Activated CD4-positive, alpha-beta T cell treated with anti-CD3 and anti-CD28 coated beads, Interleukin-2, amount 10 ng/mL, durations not matched to agents 24 days and 14 days (primary cell): ENCODE results near the gene HP1BP3. TPM values are rescaled to one million over a fixed set of nuclear protein-coding genes. Genes with fewer than 3 reads are reported as not detected.
"Not testable (repeated sequence)": the region's sequence is repeated elsewhere in the genome, so short reads cannot be mapped to it uniquely, and the experiment has no call there.

Experiments
- DNase-seq: peaks from one replicate; pipeline ENCODE4 v3.0.0; 2022
- H3K27ac Mint-ChIP-seq: one replicate; pipeline ENCODE4 v1.8.0; 2022; ENCODE audit warnings: mild to moderate bottlenecking, mixed read lengths
- H3K27me3 Mint-ChIP-seq: one replicate; pipeline ENCODE4 v1.8.0; 2022; ENCODE audit warnings: mixed read lengths
- H3K36me3 Mint-ChIP-seq: one replicate; pipeline ENCODE4 v1.8.0; 2022; ENCODE audit warnings: low read depth, mild to moderate bottlenecking, mixed read lengths
- H3K4me1 Mint-ChIP-seq: one replicate; pipeline ENCODE4 v1.8.0; 2021; ENCODE audit warnings: mixed read lengths
- H3K4me3 Mint-ChIP-seq: one replicate; pipeline ENCODE4 v1.8.0; 2022; ENCODE audit warnings: mild to moderate bottlenecking, moderate library complexity, mixed read lengths
- H3K9me3 Mint-ChIP-seq: one replicate; pipeline ENCODE4 v1.8.0; 2021; ENCODE audit warnings: mixed read lengths
- intact Hi-C: fragments of 100-400 bp; cut with micrococcal nuclease; formaldehyde crosslinking; loops from one replicate; pipeline ENCODE4 v1.15.1; 2023
- total RNA-seq: library from RNA; stranded (reverse); gene quantifications from 2 replicates; pipeline ENCODE4 v1.2.3, GENCODE V29; 2022

The HP1BP3 gene
- total RNA-seq, 1 donor from 2014 or later, result 239 TPM

- no peaks in the 10 kb centered on the region for H3K9me3 Mint-ChIP-seq
- no peak overlapping the region for H3K4me3 Mint-ChIP-seq
- peaks cover 6% of the 10 kb centered on the region for H3K4me1 Mint-ChIP-seq
- peaks cover 40% of the 10 kb centered on the region for H3K27me3 Mint-ChIP-seq
- intact Hi-C loops, result no loop called here
- no peak overlapping the region for H3K27ac Mint-ChIP-seq
- H3K36me3 Mint-ChIP-seq, result no peaks in the 10 kb centered on the region
- no peak for DNase-seq
Observed at GRCh38 chr1:20719871-20720620, 67.1 kb downstream of the HP1BP3 start.

- H3K27me3 Mint-ChIP-seq, result peaks cover 40% of the 10 kb centered on the region
- no peaks in the 10 kb centered on the region for H3K36me3 Mint-ChIP-seq
- H3K4me3 Mint-ChIP-seq, result no peak overlapping the region
- DNase-seq, result no peak
- peaks cover 6% of the 10 kb centered on the region for H3K4me1 Mint-ChIP-seq
- H3K27ac Mint-ChIP-seq, result no peak overlapping the region
- H3K9me3 Mint-ChIP-seq, result no peaks in the 10 kb centered on the region
- intact Hi-C loops, result no loop called here
Observed at GRCh38 chr1:20719261-20719660, 67.8 kb downstream of the HP1BP3 start.

- H3K27ac Mint-ChIP-seq, H3K4me1 Mint-ChIP-seq, H3K9me3 Mint-ChIP-seq, H3K36me3 Mint-ChIP-seq, intact Hi-C loops, DNase-seq: not testable (repeated sequence)
- Mint-ChIP-seq H3K4me3 (peak overlapping the region; percentile 71), H3K27me3 (peaks cover 40% of the 10 kb centered on the region)
Observed at GRCh38 chr1:20718343-20718882, 68.7 kb downstream of the HP1BP3 start.

- Mint-ChIP-seq H3K4me3 (peak within 1 kb of the TSS; percentile 71), H3K27me3 (peaks cover 40% of the 10 kb centered on the region), H3K27ac (no peak within 1 kb of the TSS), H3K36me3 (no peaks in the 10 kb centered on the region), H3K9me3 (no peaks in the 10 kb centered on the region), H3K4me1 (peaks cover 6% of the 10 kb centered on the region)
- intact Hi-C loops, result no loop called here
- DNase-seq, result peak; percentile 90
Observed at GRCh38 chr1:20717452-20718342, 69.4 kb downstream of the HP1BP3 start, which contains the start of gene KIF17. Gene KIF17, minus strand, starts transcription at chr1:20718007. Its CDS starts 301 bp downstream, at chr1:20717706.

- intact Hi-C loops, result no loop called here
- Mint-ChIP-seq H3K36me3 (no peaks in the 10 kb centered on the region), H3K4me3 (peak overlapping the region; percentile 68), H3K9me3 (no peaks in the 10 kb centered on the region), H3K27ac (no peak overlapping the region), H3K27me3 (peaks cover 40% of the 10 kb centered on the region), H3K4me1 (peaks cover 6% of the 10 kb centered on the region)
- no peak for DNase-seq
Observed at GRCh38 chr1:20716232-20716631, 70.9 kb downstream of the HP1BP3 start.

GRCh38 chr1:20715406-20715805 is 71.7 kb downstream of the HP1BP3 start:
- no peaks in the 10 kb centered on the region for H3K36me3 Mint-ChIP-seq
- intact Hi-C loops, result no loop called here
- peaks cover 37% of the 10 kb centered on the region for H3K27me3 Mint-ChIP-seq

GRCh38 chr1:20713440-20713839 is 73.7 kb downstream of the HP1BP3 start:
- Mint-ChIP-seq H3K27me3 (peaks cover 22% of the 10 kb centered on the region), H3K9me3 (no peaks in the 10 kb centered on the region), H3K4me3 (no peak overlapping the region), H3K27ac (no peak overlapping the region), H3K36me3 (no peaks in the 10 kb centered on the region), H3K4me1 (peaks cover 6% of the 10 kb centered on the region)
- DNase-seq, result no peak
- intact Hi-C loops, result no loop called here

More at GRCh38 chr1:20715406-20715805, 71.7 kb downstream of the HP1BP3 start:
- no peak for DNase-seq
- no peak overlapping the region for H3K4me3 Mint-ChIP-seq
- H3K4me1 Mint-ChIP-seq, result peaks cover 6% of the 10 kb centered on the region
- no peaks in the 10 kb centered on the region for H3K9me3 Mint-ChIP-seq
- H3K27ac Mint-ChIP-seq, result no peak overlapping the region

GRCh38 chr1:20712215-20712577 is 74.9 kb downstream of the HP1BP3 start:
- Mint-ChIP-seq H3K4me1 (peaks cover 4% of the 10 kb centered on the region), H3K9me3 (no peaks in the 10 kb centered on the region), H3K36me3 (no peaks in the 10 kb centered on the region), H3K4me3 (no peak overlapping the region), H3K27me3 (peaks cover 18% of the 10 kb centered on the region), H3K27ac (no peak overlapping the region)
- DNase-seq, result no peak
- intact Hi-C loops, result no loop called here

- H3K27me3 Mint-ChIP-seq, result peaks cover 13% of the 10 kb centered on the region
- no peaks in the 10 kb centered on the region for H3K36me3 Mint-ChIP-seq
- H3K4me3 Mint-ChIP-seq, result no peak overlapping the region
- peaks cover 2% of the 10 kb centered on the region for H3K4me1 Mint-ChIP-seq
- H3K27ac Mint-ChIP-seq, result no peak overlapping the region
- H3K9me3 Mint-ChIP-seq, result no peaks in the 10 kb centered on the region
- DNase-seq, result no peak
- intact Hi-C loops, result no loop called here
Observed at GRCh38 chr1:20711285-20712214, 75.6 kb downstream of the HP1BP3 start.

GRCh38 chr1:20710469-20711284 is 76.4 kb downstream of the HP1BP3 start:
- Mint-ChIP-seq H3K27me3 (peaks cover 5% of the 10 kb centered on the region), H3K4me1 (no peaks in the 10 kb centered on the region), H3K36me3 (no peaks in the 10 kb centered on the region), H3K4me3 (no peak overlapping the region), H3K9me3 (no peaks in the 10 kb centered on the region), H3K27ac (no peak overlapping the region)
- no peak for DNase-seq
- intact Hi-C loops, result no loop called here

- H3K27ac Mint-ChIP-seq, result no peak overlapping the region
- no peaks in the 10 kb centered on the region for H3K36me3 Mint-ChIP-seq
- DNase-seq, result no peak
- H3K4me1 Mint-ChIP-seq, result no peaks in the 10 kb centered on the region
- H3K4me3 Mint-ChIP-seq, result no peak overlapping the region
- H3K27me3 Mint-ChIP-seq, result no peaks in the 10 kb centered on the region
- no peaks in the 10 kb centered on the region for H3K9me3 Mint-ChIP-seq
- intact Hi-C loops, result no loop called here
Observed at GRCh38 chr1:20709868-20710267, 77.2 kb downstream of the HP1BP3 start.

- intact Hi-C loops, result no loop called here
- Mint-ChIP-seq H3K4me3 (no peak overlapping the region), H3K4me1 (no peaks in the 10 kb centered on the region), H3K27me3 (no peaks in the 10 kb centered on the region), H3K27ac (no peak overlapping the region), H3K9me3 (no peaks in the 10 kb centered on the region), H3K36me3 (no peaks in the 10 kb centered on the region)
- no peak for DNase-seq
Observed at GRCh38 chr1:20708891-20709290, 78.2 kb downstream of the HP1BP3 start.

GRCh38 chr1:20708057-20708456 is 79.0 kb downstream of the HP1BP3 start:
- H3K9me3 Mint-ChIP-seq, result no peaks in the 10 kb centered on the region
- no peak for DNase-seq
- intact Hi-C loops, result no loop called here
- H3K4me1 Mint-ChIP-seq, result no peaks in the 10 kb centered on the region
- no peak overlapping the region for H3K27ac Mint-ChIP-seq
- H3K36me3 Mint-ChIP-seq, result no peaks in the 10 kb centered on the region
- H3K27me3 Mint-ChIP-seq, result no peaks in the 10 kb centered on the region
- no peak overlapping the region for H3K4me3 Mint-ChIP-seq
